Hepatic stellate cell (primary cell): Measurements from ENCODE around the gene CLVS2.

Experiments
- DNase-seq: peaks from one replicate; pipeline ENCODE4 v3.0.0; 2011; ENCODE audit warnings: low spot score

Gene CLVS2, protein sequence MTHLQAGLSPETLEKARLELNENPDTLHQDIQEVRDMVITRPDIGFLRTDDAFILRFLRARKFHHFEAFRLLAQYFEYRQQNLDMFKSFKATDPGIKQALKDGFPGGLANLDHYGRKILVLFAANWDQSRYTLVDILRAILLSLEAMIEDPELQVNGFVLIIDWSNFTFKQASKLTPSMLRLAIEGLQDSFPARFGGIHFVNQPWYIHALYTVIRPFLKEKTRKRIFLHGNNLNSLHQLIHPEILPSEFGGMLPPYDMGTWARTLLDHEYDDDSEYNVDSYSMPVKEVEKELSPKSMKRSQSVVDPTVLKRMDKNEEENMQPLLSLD

DNA sequence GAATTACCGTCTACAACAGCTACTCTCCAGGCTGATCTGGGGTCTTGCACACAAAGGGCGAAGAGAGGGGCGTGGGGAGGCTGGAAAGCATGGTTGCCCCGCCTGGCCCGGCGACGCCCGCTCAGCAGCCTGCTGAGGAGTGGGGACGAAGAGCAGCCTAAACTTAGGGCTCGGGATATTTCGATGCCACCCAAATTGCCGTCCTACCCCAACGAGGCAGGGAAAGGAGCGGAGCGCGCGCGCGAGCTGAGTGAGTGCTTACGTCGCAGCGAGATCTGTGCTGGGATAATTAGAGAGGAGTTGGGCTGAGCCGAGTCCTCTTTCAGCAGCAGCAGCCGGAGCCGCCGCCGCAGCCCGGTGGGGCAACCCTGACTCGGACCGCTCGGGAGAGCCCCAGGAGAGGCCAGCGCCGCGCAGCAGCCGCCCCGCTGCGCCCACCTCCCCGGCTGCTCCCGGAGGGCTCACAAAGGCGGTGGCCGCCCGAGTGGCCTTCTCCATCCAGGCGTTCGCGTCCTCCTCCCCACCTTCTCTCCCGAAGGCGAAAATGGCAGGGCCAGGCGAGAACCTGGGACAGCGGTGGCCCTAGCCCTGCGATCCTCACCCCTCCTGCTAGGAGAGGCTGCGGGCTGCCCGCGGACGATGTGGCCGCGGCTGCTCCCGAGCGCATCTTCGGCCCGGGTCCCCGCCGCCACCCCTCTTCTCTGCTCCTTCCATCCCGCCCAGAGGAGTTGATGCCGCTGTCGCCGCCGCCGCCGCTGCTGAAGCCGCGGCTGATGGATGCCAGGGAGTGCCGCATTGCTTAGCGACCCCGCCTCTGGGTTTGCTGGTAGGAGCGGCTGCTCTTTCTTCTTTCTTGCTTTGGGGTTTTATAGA is at the start of gene CLVS2:
CLVS2 (plus strand) TSS at position 315 of the 873 bp plus-strand sequence. CDS start 1,543 bp downstream, outside the sequence.
- no peak for DNase-seq

DNA sequence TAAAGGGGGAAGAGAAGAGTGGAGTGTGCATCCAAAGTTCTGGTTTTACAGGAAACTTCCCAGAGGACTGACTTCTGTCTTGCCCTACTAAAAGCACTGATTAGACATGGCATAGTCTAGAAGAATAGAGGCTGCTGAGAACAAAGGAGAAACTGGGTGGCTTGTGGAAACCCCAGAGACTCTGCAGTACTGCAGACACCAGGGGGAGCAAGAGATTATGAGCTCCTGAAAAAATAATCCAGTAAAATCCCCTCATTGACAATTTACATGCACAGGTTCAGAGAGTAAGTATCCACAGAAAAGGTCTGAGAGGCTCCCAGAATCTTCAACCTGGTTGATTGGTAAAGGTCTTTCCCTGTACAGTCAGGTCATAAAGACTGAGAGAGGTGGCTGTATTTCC is 48.7 kb upstream of the CLVS2 start:
- no peak for DNase-seq

DNA sequence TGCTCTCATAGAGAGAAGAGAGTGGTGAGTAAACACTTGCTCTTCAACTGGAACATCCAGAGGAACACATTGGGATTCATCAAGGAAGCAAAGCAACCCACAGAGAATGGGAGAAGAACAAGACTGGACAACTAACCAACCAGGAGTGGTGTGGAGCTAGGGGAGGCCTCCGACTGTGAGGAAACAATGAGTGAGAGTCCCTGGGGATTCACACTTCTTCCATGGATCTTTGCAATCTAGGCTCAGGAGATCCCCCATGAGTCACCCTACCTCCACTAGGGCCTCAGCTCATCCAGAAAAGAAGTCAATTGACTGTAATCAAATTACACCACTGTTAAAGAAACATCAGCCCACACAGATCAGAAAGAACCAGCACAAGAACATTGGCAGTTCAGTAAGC is 42.3 kb upstream of the CLVS2 start:
- DNase-seq = no peak

DNA sequence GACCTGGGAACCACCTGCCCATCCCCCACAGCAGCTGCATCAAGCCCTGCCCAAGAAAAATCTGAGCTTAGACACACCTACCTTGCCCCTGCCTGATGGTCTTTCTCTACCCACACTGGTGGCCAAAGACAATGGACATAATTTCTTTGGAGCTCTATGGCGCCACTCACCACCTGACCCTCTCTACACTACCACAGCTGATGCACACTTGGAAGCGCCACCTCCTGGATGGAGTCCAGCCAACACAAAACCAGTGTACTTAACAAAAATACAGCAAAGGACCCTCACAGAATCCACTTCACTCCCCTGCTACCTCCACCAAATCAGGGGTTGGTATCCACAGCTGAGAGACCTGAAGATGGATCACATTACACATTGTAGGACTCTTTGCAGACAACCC is 39.7 kb upstream of the CLVS2 start:
- DNase-seq = no peak

DNA sequence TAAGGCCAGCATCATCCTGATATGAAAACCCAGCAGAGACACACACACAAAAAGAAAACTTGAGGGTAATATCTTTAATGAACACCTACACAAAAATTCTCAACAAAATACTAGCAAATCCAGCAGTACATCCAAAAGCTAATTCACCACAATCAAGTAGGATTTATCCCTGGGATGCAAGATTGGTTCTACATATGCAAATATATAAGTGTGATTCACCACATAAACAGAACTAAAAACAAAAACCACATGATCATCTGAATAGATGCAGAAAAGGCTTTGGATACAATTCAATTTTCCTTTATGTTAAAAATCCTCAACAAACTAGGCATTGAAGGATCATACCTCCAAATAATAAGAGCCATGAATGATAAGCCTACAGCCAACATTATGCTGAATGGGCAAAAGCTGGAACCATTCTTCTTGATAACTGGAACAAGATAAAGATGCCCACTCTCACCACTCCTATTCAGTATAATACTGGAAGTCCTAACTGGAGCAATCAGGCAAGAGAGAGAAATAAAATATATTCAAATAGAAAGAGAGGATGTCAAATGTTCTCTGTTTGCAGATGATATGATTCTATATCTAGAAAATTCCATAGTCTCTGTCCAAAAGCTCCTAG is 33.9 kb upstream of the CLVS2 start:
- no peak for DNase-seq

DNA sequence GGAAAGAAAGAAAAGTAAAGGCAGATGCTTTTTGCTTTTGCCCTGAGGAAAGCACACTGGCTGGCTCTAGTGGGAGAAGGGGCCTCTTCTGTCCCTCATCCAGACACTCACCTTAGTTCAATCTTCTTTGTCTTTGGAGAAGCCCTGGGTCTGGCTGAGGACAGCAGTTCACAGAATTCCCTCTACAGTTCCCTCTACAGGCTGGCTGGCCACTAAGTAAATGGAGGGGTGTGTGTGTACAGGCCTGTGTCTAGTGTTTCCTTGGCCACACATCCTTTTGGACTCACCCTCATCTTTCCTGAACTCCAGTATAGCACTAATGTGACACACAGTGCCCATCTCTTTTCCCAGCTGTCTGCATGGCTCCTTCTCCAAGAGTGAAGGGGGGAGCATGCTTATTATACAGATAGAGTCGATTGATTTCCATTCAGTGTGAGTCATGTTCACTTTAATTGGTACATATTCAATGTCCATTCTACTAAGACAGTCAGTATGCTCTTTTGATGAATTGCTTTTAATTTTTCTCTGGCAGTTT is 26.0 kb upstream of the CLVS2 start:
- no peak for DNase-seq

DNA sequence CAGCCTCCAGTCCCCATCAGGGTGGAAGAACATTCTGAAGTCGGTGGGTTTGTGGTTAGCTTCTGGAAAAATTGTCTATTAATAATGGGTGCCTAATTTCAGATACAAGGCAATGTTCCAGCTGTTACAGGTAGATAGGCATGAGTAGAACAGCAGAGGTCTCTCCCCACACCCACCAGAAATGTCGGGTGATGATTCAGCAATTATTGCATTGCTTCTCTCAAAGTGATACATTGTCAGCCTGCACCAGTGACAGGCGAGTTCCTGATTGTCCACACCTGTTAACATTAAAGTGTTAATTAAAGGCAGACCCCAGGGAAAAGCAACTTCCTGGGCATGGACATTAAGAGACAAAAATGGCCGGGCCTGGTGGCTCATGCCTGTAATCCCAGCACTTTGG is 18.9 kb upstream of the CLVS2 start:
- DNase-seq = no peak

DNA sequence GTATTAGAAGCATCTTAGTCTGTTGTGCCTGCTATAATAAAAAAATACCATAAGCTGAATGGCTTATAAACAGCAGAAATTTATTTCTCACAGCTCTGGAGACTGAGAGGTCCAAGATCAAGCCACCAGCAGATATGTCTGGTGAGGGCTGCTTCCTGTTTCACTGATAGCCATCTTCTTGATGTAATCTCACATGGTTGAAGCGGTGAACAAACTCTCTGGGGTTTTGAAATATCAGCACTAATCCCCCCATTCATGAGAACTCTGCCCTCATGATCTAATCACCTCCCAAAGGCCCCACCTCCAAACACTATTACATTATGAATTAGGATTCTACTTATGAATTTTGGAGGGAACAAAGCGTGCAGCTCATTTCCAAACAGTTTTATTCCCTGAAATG is 11.6 kb upstream of the CLVS2 start:
- DNase-seq = no peak

DNA sequence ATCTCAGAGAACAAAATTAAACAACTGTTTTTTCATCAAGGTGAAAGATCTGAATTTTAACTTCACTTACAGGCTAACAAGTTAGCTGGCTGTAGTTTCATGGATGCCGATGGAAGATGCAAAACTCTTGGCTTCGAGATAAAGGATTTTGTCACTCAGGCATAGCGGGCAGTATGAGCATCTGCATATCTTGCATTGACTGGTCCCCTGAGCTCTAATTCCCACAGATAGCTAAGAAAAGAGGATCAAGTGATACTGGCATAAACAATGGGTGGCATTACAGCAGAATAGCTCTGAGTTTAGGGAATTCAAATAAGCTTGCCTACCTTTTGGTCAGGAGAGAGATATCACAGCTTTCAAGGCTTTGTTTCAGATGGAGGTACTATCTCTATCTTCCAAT is 1.8 kb upstream of the CLVS2 start:
- DNase-seq = no peak

DNA sequence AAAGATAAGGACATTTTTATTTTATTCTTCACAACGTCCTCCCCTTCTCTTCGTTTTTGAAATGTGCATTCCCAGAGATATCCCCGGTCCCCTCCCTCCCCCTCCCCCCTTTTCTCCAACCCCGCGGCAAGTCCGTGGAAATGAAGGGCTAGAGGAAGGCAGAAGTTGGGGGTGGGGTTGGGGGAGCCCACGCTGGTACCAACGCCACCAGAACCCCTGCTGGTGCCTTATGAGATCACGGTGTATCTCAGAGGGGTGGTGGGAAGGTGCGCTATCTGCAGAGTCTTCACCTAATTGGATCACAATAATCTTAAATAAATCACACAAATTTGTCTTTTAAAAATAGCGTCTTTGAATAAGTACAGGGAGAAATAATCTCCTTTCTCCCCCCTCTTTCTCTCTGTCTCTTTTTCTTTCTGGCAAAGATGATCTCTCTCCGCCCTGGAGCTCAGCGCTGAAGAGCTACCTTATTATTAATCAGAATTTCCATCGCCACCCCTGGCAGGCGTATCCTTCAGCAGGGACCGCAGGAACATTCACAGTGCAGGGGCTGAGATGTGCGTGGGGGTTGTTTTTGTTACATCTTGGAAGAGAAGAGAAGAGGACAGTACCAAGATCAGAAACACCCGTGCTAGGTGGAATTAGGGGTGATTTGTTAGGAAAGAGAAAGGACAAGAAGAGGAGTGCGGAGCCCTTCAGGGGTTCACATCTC is 915 bp downstream of the CLVS2 start:
- no peak for DNase-seq

DNA sequence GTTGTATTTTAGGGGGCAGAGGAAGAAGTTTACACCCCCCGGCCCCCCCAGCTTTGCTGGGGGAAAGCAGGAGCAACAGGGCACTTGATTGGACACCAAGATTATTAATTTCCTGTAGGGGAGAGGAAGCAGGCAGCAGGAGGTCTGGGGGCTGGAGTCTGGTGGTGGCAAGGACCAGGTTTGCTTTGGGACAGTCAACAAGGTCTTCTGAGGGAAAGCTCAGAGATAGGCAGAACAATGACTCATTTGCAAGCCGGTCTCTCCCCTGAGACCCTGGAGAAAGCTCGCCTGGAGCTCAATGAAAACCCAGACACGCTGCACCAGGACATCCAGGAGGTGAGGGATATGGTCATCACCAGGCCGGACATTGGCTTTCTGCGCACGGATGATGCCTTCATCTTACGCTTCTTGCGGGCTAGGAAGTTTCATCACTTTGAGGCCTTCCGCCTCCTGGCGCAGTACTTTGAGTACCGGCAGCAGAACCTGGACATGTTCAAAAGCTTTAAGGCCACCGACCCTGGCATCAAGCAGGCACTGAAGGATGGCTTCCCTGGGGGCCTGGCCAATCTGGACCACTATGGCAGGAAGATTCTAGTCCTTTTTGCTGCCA is 1.6 kb downstream of the CLVS2 start:
- DNase-seq = no peak

DNA sequence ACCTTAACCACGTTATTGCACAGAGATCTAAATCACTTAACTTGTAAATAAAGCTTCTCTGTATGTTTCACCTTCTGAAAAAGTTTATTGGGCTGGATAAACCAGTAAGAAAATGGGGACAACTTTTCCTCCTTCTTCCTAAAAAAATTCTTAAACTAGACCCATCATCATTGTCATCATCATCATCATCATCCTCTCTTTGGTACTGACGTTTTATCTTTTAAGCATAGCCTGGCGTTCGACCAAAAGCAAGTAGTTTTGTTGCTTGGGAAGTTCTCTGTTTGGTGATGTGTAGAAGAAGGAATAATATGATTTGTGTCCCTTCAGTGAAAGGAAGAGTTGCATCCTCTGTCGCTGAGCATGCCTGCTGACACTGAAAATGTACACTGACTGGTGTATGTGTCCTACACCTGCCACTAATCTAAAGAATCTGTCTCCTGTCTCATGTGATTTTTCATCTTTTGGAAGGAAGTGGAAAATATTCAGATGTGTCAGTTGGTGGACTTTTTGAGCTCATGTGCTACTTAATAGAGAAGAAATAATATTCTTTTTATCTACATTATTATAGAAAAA is 2.5 kb downstream of the CLVS2 start:
- no peak for DNase-seq

DNA sequence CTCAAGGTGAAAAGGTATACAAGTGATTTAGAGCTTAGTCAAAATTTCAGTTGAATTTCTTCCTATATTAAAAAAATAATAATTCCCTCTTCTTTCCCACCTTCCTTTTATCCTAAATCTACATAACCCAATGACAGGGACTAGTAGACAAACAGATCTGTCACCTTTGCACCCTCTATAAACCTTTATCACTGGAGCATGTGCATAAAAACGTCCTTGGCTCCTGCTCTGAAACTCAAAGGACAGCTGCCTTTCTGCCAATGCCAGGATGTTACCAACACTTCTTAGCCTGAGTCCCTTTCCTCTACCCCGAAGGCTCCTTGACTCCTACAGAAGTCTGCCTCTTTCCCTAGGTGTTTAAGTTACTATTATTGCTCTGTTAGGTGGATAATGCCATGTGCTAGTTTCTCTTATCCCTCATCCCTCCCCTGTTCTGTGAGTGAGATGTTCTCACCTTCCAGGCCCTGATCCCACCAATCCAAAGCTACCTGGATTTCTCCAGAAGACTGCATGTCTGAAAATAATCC is 4.3 kb downstream of the CLVS2 start:
- no peak for DNase-seq

DNA sequence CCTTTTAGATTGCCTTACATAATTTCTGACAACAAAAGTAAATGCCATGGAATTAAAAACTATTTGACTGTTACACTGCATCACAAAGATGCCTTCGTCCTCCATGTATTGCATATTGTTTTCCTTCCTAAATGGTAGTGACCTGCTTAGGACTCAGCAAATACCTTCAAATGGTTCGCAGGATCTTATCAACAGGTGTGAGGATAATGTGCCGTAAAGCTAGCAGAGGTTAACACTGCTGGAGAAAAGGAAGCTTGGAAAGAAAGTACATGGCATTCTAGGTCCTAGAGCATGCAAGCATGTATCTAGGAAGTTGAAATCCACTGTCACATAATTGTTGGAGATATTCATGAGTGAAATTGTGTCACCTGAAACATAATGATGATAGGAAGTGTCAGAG is 5.5 kb downstream of the CLVS2 start:
- no peak for DNase-seq

DNA sequence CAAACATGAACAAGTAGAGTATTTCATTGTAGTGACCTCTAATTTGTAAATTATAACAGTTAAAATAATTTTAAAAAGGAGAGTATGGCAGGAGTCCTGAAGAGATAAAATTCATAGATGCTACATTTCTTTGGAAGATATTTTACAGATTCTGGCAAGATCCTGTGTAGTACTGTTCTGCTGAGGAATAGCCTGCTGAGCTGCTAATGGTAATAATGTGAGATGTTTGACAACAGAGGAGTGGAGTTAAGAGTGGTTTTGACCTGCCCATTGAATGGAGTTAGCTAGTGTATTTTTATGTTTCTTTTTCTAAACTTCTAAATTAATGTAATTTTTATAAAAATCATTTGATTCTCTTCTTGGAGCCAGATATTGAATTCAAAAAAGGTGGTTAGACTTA is 11.8 kb downstream of the CLVS2 start:
- no peak for DNase-seq

DNA sequence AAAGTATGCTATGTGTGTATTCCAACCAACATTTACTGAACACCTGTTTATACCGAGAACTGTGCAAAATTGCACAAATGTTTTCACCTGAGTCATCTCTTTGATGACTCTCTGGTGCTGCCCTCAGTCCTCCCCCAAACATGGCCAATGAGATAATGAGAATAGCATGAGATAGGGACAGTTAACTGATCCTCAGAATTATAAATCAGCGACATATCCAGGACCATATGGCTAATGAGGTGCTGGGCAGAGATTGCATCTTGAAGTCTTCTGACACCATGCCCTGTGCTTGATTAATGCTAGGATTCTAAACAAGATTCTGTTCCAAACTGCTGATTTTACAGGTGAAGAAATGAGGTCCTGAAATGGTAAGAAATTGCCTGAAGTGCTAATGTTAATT is 13.0 kb downstream of the CLVS2 start:
- no peak for DNase-seq

DNA sequence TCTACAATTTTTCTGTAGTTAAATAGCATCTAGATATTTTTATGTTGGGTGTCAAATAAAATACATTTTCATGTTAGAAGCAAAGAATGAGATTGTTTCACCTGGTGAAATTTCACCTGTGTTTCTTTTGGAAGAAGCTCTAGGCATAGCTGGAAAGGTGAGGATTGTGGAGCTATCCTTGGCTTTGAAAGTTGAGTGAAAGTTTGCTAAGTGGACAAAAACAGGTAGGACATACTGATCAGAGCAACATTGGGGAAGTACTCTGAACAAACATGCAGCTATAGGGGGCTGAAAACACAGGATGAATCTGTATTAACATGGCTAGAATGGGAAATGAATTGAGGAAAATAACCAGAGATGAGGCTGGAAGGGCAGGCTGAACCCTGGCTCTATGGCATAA is 18.8 kb downstream of the CLVS2 start:
- no peak for DNase-seq

DNA sequence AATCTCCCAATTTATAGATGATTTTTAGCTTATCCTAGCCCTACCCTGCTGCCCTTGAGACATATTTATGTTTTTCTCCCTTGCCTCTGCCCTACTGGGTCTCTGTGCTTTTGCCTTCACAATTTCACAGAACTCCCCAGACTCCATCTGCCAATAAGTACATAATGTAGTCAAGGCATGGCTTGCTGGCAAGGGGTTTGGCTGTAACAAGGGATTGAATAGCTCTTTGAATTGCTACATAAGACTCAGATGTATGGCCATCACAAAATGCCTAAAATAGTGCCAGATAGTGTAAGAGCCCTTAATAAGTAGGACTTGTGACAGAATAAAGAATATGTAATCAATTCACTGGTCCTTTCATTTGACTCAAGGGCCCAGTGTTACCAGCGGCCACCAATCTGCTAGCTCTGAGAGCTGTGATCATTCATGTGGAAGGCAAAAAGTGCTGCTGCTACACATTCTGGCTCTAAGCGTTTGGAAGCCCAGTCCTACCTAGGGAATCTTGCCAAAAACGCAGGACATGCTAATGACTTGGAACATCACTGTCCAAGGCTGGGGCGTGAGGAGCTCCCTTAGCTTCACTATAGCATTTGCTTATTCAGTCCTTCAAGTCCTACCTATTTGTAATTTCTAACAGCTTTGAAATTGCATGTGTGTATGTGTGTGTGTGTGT is 20.5 kb downstream of the CLVS2 start:
- no peak for DNase-seq

DNA sequence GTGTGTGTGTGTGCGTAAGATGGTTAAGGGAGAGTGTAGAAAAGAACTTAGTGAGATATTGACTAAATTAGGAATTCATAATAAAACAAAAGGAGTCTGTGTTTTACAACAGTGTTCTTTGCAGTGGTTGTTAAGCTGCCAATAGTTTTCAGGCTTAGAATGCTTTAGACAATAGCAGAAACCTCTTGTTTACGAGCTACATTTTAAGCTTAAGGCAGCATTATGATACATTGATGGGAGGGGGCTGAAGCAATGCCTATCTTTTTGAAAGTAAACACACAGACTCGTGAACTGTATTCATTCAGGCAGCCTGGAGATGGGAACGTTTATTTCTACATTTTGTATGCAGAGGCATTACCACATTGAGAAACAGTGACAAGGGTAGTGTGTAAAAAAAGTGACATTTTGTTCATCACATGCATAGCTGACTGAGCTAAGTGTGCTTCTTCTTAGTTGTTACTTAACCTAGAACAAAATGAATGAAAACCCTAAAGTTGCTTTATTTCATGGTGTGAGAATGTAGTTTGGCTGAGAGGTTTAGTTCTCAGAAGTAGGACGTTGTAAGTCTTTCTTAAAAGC is 21.2 kb downstream of the CLVS2 start:
- no peak for DNase-seq

DNA sequence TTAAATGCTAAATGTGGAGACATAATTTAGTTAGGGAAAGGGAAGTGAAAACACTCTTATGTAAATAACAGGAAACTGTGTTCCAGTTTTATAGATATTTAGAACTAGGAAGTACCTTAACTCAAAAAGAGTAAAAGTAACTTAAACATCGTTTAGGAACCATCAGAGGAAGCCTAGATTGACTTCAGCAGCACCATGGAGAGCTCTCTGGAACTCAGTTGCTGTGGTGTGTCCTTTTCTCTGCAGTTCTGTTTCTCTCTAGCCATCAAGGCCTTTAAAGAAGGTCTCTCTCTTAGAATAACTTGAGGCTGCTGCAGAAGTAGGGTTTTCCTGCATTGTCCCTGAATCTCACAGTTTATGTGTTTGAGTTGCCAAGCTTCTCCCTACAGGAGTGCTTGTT is 26.9 kb downstream of the CLVS2 start:
- no peak for DNase-seq
